GM12865 (cell line): ENCODE measurements around the gene RYR3.

Experiments
- DNase-seq: peaks from one replicate; pipeline ENCODE4 v3.0.0; 2010; ENCODE audit warnings: low read depth
- H3K4me3 ChIP-seq: 2 replicates; pipeline ENCODE4 v1.5.1; 2011; ENCODE audit warnings: mild to moderate bottlenecking, low read depth, low read length, control low read depth
- CTCF ChIP-seq: IDR thresholded peaks from 2 replicates; pipeline ENCODE4 v1.5.1; 2011; ENCODE audit warnings: low read length, control low read depth, low read depth, inconsistent platforms; ENCODE audit not compliant: insufficient read depth; ENCODE audit errors: missing control alignments

Gene RYR3

GRCh38 chr15:33360886-33361285, 50.1 kb downstream of the RYR3 start:
- H3K4me3 ChIP-seq = no peak overlapping the region
- TF ChIP-seq CTCF = no peak
- no peak for DNase-seq

DNA sequence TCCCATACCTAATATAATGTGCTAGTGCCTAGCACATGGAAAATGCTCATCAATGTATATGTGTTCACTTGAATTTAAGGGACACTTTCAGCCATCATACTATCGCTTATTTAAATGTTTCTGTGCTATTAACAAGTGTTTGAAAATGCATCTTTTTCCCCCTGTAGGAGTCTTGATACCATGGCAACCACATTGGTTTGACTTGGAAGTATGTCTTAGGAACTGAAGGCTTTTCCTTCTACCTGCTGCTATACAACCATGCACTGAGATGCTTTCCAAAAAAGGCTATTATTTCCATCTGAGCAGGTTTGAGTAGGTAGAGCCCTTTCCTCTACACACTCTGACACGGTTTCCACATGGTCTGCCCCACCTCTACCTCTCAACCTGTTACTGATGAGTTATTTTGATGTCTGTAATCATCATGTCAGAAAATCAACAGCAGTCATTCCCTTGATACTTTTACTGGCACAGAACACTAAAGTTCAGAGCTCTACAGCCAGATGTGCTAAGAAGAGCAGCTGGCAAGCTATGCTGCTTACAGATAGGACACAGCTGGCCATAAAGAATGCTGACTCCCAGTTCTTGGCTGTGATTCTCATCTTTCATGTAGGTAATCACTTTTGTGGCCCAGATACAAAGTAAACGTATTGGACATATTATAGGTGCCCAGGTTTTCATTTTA, 59.3 kb downstream of the RYR3 start:
- no peak for TF ChIP-seq CTCF
- no peak for DNase-seq

DNA sequence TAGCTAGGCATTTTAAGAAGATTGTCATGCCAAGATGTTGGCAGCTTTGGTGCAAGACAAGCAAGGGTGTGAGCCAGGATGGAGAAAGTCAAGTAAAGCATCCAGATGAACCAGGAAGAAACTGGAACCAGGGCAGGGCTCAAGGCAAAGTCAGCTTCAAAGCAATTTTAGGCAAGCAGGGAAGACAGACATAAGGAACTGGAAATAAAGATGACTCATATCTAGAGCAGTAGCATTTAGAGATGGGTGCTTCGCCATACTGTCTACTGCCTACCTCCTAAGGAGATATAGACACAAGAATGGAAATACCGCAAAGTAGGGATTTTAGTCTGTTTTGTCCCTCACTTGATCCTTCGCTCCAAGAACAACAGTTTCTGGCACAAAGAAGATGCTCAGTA, 59.9 kb downstream of the RYR3 start:
- no peak for DNase-seq
- H3K4me3 ChIP-seq = no peak overlapping the region
- TF ChIP-seq CTCF = no peak

More for the DNA sequence above, 59.3 kb downstream of the RYR3 start:
- no peak overlapping the region for H3K4me3 ChIP-seq

GRCh38 chr15:33371159-33371558, 60.4 kb downstream of the RYR3 start:
- no peak for TF ChIP-seq CTCF
- DNase-seq = no peak
- no peak overlapping the region for H3K4me3 ChIP-seq

GRCh38 chr15:33374226-33374914, 63.6 kb downstream of the RYR3 start:
- no peak for TF ChIP-seq CTCF
- no peak for DNase-seq
- H3K4me3 ChIP-seq = no peak overlapping the region

GRCh38 chr15:33375236-33375635, 64.5 kb downstream of the RYR3 start:
- DNase-seq = no peak
- no peak overlapping the region for H3K4me3 ChIP-seq
- TF ChIP-seq CTCF = no peak
